GM12873 (cell line): ENCODE results near the gene SLC35F2.

Experiments used
- TF ChIP-seq, protein P1 (sequence below): IDR thresholded peaks from 2 replicates; pipeline ENCODE4 v1.5.1; 2012; ENCODE audit warnings: low read depth, mild to moderate bottlenecking, moderate library complexity, low read length, control low read depth; ENCODE audit not compliant: insufficient read depth; ENCODE audit errors: missing control alignments

Gene SLC35F2

DNA sequence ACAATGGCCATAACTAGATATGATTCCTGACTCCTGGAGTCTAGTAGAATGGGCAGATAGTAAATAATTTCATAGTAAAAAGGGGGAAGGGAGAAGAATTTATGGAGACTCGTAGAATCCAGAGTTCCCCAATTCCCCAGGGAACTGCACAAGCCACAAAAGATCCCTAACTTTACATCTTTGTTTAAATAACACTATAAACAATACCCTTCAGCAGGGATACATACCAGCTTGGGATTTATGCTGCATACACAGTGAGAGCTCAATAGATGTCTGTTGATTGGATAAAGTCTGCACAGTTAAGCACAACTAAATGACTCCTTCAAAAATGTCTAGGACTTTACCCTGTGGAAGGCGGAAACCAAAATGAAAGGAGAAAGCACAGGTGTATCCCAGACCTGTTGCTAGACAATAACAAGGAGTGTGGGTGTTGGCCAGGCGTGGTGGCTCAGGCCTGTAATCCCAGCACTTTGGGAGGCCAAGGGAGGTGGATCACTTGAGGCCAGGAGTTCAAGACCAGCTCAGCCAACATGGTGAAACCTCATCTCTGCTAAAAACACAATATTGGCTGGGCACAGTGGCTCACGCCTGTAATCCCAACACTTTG, 6.8 kb downstream of the SLC35F2 start:
- TF ChIP-seq, protein P1, sequence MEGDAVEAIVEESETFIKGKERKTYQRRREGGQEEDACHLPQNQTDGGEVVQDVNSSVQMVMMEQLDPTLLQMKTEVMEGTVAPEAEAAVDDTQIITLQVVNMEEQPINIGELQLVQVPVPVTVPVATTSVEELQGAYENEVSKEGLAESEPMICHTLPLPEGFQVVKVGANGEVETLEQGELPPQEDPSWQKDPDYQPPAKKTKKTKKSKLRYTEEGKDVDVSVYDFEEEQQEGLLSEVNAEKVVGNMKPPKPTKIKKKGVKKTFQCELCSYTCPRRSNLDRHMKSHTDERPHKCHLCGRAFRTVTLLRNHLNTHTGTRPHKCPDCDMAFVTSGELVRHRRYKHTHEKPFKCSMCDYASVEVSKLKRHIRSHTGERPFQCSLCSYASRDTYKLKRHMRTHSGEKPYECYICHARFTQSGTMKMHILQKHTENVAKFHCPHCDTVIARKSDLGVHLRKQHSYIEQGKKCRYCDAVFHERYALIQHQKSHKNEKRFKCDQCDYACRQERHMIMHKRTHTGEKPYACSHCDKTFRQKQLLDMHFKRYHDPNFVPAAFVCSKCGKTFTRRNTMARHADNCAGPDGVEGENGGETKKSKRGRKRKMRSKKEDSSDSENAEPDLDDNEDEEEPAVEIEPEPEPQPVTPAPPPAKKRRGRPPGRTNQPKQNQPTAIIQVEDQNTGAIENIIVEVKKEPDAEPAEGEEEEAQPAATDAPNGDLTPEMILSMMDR, result no peak

DNA sequence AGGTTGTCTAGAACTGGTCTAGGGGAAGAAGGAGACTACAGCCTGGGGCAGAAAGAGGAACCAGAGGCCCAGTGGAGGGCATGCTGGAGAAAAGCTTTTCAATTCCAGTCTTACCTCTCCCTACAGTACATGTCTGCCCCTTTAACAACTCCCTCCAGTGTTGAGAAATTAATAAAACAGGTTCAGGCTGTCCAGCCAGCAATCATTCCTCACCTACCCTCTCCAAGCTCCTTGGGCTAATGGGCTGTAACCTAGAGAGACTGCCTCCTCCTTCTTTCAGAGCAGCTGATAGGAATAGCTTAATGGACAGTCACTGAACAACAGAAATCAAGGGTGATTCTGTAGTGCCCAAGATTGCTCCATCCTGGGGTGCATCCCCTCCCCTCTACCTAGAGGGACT, 8.8 kb downstream of the SLC35F2 start:
- TF ChIP-seq, protein P1, result no peak

GRCh38 chr11:107848345-107848744, 10.2 kb downstream of the SLC35F2 start:
- TF ChIP-seq, protein P1, result no peak

GRCh38 chr11:107847184-107847583, 11.4 kb downstream of the SLC35F2 start:
- TF ChIP-seq, protein P1, result no peak

DNA sequence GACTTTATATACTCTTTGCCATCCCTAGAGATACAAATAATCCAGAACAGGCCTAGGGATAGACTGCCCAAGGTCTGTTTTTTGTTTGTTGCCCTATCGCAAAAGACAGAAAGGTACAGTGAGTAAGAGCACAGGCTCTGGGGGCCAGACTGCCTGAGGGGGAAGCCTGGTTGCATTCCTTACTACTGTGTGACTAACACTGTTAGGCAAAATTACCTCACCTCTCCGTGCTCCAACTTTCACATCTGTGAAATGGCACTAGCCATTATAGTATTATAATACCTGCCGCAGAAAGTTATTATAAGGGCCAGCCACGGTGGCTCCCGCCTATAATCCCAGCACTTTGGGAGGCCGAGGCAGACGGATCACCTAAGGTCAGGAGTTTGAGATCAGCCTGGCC, 14.5 kb downstream of the SLC35F2 start:
- TF ChIP-seq, protein P1, result no peak

DNA sequence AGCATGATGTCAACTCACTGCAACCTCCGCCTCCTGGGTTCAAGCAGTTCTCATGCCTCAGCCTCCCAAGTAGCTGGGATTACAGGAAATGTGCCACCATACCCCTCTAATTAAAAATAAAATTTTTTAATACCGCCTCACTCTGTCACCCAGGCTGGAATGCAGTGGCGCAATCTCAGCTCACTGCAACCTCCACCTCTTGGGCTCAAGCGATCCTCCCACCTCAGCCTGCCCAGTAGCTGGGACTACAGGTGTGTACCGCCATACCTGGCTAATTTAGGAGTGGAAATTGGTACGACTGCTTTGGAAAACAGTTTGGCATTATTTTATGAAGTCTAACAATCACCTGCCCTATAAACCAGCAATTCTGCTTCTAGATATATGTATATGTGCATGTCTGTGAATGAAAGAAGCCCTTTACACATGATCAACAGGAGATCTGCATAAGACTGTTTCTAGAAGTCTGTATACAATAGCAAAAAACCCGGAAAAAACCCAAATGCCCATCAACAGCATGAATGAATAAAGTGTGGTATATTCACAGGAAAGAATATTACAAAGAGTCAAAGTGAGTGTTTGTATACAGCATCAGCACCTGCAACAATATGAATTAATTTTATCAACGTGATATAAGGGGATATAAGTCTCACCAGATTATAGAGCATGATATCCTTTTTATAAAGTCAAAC, 16.0 kb downstream of the SLC35F2 start:
- TF ChIP-seq, protein P1, result no peak

DNA sequence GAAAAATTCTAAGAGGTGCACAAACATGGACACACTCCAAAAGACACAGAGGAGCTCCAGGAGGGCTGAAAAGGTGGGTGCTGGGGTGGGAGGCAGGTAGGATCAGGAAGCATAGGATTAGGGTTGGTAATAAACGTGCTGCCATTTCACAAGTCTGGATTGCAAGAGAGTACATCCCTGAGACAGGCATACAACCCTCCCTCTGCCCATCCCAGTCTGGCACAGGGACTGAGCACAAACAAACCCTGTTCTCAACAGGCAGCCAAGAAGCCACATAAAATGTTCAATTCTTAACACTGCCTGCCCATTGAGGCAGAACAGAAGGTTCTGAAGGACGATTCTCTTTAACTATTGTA, 18.5 kb downstream of the SLC35F2 start:
- TF ChIP-seq, protein P1, result no peak
